ENCODE measurements around the gene UBE4A.

The UBE4A gene

DNA sequence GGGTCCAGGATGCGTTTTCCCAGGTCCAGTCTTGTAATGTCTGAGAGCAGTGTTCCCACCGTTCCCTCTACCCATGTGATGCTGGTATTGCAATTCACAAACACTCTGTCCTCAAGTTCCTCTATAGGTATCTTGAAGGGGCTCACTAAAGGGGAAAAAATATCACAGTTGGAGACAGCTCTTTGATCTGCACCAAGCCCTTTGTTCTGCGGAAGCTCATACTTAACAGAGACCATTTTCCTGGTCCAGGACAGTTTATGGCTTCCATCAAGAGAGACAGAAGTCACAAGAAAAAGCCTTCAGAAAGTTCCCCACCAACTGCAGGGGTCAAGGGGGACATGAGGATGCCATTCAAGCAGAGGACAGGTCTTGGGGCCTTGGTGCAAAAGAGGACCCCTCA lies 19.0 kb upstream of the UBE4A start:
- TF ChIP-seq, protein P1, sequence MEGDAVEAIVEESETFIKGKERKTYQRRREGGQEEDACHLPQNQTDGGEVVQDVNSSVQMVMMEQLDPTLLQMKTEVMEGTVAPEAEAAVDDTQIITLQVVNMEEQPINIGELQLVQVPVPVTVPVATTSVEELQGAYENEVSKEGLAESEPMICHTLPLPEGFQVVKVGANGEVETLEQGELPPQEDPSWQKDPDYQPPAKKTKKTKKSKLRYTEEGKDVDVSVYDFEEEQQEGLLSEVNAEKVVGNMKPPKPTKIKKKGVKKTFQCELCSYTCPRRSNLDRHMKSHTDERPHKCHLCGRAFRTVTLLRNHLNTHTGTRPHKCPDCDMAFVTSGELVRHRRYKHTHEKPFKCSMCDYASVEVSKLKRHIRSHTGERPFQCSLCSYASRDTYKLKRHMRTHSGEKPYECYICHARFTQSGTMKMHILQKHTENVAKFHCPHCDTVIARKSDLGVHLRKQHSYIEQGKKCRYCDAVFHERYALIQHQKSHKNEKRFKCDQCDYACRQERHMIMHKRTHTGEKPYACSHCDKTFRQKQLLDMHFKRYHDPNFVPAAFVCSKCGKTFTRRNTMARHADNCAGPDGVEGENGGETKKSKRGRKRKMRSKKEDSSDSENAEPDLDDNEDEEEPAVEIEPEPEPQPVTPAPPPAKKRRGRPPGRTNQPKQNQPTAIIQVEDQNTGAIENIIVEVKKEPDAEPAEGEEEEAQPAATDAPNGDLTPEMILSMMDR (IDR thresholded peaks at IDR 0.05; ENCODE audit: extremely low read depth, insufficient read depth, missing control alignments) = no peak
- in situ Hi-C loops (cut with MboI; ENCODE audit: low pct_unique_long_range_greater_than_20kb, low sequenced_read_pairs, unreplicated experiment) = no loop called here
- no peak for DNase-seq (ENCODE audit: low spot score)

DNA sequence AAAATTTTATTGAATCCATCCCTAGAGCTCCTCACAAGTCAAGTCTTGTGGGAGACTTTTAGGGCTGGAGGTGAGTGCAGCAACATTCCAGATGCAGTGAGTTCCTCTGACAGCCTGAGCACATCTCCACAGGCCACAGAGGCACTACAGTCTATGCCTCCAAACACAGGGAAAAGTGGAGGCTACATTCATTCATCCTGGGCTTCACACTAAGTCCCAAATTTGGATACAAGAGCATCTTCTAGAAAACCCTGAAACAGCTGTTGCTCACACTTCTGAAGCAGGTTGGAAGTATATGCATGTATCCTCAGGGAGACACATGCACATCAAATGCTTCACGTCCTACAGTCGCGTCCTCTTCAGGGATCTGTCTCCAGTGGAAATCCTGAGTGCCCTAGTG lies 18.1 kb upstream of the UBE4A start:
- DNase-seq (ENCODE audit: low spot score) = no peak
- in situ Hi-C loops (cut with MboI; ENCODE audit: low pct_unique_long_range_greater_than_20kb, low sequenced_read_pairs, unreplicated experiment) = no loop called here
- TF ChIP-seq, protein P1 (IDR thresholded peaks at IDR 0.05; ENCODE audit: extremely low read depth, insufficient read depth, missing control alignments) = no peak

DNA sequence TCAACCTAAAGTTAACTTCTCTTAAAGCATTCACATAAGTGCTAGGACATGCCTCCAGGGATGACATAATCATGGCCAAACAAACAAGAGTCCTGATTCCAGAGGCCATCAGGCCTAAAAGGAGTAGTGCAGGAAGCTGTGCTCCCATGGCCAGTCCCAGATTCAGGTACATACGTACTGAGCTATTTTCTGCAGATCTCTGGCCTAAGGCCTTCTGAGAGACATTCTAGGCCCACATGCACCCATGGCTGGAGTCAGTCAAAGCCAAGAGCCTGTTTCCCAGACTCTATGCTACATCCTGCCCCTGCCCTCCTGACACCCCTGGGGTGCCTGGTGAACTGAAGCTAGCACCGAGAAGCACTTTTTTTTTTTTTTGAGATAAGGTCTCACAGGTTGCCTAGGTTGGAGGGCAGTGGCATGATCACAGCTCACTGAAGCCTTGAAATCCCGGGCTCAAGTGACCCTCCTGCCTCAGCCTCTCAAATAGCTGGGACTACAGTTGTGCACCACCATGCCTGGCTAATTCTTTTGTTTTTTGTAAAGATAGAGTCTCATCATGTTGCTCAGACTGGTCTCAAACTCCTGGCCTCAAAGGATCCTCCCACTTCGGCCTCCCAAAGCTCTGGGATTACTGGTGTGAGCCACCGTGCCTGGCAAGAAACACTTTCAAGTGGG lies 17.4 kb upstream of the UBE4A start:
- TF ChIP-seq, protein P1 (IDR thresholded peaks at IDR 0.05; ENCODE audit: extremely low read depth, insufficient read depth, missing control alignments) = no peak
- in situ Hi-C loops (cut with MboI; ENCODE audit: low pct_unique_long_range_greater_than_20kb, low sequenced_read_pairs, unreplicated experiment) = no loop called here
- DNase-seq (ENCODE audit: low spot score) = no peak

DNA sequence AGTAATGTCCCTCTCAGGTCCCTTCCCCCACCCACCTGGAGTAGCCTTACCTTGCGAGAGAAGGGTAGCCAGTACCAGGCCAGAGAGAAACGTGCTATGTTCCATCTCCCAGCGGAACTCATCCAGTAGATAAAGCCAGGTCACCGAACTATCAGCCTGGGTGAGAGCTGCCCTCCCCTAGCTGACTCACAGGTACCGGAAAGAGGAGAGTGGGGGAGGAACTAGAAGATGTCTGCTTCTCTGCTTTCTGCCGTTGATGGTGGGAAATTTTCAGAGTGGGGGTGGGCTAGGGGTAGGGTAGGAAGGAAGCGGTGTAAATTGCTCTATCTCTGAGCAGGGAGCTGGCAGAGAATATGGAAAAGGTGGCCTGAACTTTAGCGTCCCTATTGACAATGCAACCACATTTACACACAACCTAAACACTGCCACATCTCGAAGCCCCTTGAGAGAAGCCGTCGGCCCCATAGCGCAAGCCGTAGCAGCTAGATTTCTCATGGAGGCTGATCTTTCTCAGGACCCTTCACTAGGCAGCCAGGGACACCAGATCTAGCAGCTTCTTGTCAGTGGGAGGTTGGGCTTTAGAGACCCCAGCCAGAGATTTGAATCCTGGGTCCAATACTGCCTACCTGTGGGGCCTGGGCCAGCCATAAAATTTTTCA lies 16.8 kb upstream of the UBE4A start, which contains the start of gene CD3D:
Gene CD3D, minus strand, starts transcription at position 203 of the 659 bp plus-strand sequence. Its CDS starts 98 bp downstream, at position 105.
- in situ Hi-C loops (cut with MboI; ENCODE audit: low pct_unique_long_range_greater_than_20kb, low sequenced_read_pairs, unreplicated experiment) = no loop called here
- TF ChIP-seq, protein P1 (IDR thresholded peaks at IDR 0.05; ENCODE audit: extremely low read depth, insufficient read depth, missing control alignments) = no peak
- no peak for DNase-seq (ENCODE audit: low spot score)

DNA sequence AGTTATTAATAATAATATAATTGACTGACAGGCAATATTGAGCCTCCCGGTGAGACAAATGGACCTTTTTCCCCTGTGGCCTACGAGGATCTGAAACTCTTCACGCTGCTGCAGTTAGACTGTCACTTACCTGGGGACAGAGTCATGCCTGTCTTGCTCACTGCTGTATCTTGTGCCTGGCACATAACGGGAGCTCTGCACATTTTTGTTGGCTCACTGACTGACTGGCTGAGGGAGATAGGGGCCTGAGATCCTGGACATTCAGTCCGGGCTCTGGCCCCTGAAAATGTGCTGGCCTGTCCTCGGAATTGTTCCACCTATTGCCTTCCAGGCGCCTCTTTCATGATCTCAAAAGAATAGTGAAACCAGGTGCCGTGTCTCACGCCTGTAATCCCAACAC lies 16.2 kb upstream of the UBE4A start:
- TF ChIP-seq, protein P1 (IDR thresholded peaks at IDR 0.05; ENCODE audit: extremely low read depth, insufficient read depth, missing control alignments) = no peak
- DNase-seq (ENCODE audit: low spot score) = no peak
- in situ Hi-C loops (cut with MboI; ENCODE audit: low pct_unique_long_range_greater_than_20kb, low sequenced_read_pairs, unreplicated experiment) = no loop called here

DNA sequence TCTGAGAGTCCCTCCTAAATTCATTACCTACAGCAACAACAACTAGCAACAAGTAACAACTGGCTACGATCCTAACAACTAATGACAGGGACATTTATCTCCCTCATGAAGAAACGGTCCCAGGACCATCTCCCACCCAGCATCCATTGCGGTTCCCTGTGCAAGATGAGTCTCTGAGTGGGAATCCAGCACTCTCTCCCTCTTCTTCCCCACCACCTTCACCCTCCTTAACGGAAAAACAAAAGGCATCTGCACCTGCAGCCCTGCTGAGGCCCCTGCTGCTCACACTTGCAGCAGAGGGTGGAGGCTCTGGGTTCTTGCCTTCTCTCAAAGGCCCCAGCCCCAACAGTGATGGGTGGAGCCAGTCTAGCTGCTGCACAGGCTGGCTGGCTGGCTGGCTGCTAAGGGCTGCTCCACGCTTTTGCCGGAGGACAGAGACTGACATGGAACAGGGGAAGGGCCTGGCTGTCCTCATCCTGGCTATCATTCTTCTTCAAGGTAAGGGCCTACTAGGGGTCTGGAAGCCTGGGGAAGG lies 15.4 kb upstream of the UBE4A start, which contains the start of gene CD3G:
Gene CD3G, plus strand, starts transcription at position 364 of the 535 bp plus-strand sequence. Its CDS starts 80 bp downstream, at position 444.
- in situ Hi-C loops (cut with MboI; ENCODE audit: low pct_unique_long_range_greater_than_20kb, low sequenced_read_pairs, unreplicated experiment) = no loop called here

More for the DNA sequence above, 15.4 kb upstream of the UBE4A start, which contains the start of gene CD3G:
- TF ChIP-seq, protein P1 (IDR thresholded peaks at IDR 0.05; ENCODE audit: extremely low read depth, insufficient read depth, missing control alignments) = no peak
- DNase-seq (ENCODE audit: low spot score) = no peak
